WTC11 (cell line): Measurements from ENCODE around the gene TUBA4B. TPM values are rescaled to one million over a fixed set of nuclear protein-coding genes. Genes with fewer than 3 reads are reported as not detected.
A peak's percentile ranks its signal among the peaks of the same experiment; 100 is the strongest.

Experiments used
- ARID4B ChIP-seq: sonication (generic); formaldehyde crosslinking; IDR thresholded peaks from 2 replicates; pipeline ENCODE4 v1.8.0; 2023; ENCODE audit warnings: missing genetic modification reagents, mild to moderate bottlenecking, borderline replicate concordance
- ATF6 ChIP-seq: sonication (generic); formaldehyde crosslinking; IDR thresholded peaks from 2 replicates; pipeline ENCODE4 v1.8.1; 2023; ENCODE audit warnings: mild to moderate bottlenecking, missing genetic modification reagents
- CREM ChIP-seq: sonication (generic); formaldehyde crosslinking; IDR thresholded peaks from 2 replicates; pipeline ENCODE4 v1.8.1; 2022; ENCODE audit warnings: mild to moderate bottlenecking, missing genetic modification reagents, moderate library complexity
- ESRRA ChIP-seq: sonication (generic); formaldehyde crosslinking; IDR thresholded peaks from 2 replicates; pipeline ENCODE4 v1.8.1; 2022; ENCODE audit warnings: mild to moderate bottlenecking, missing genetic modification reagents, borderline replicate concordance
- FOXK1 ChIP-seq: sonication (generic); formaldehyde crosslinking; IDR thresholded peaks from 2 replicates; pipeline ENCODE4 v1.8.0; 2022; ENCODE audit warnings: mild to moderate bottlenecking, moderate library complexity, missing genetic modification reagents
- FOXP1 ChIP-seq: sonication (generic); formaldehyde crosslinking; IDR thresholded peaks from 2 replicates; pipeline ENCODE4 v1.8.0; 2022; ENCODE audit warnings: missing genetic modification reagents, mild to moderate bottlenecking, moderate library complexity, borderline replicate concordance
- FOXP4 ChIP-seq: sonication (generic); formaldehyde crosslinking; IDR thresholded peaks from 2 replicates; pipeline ENCODE4 v1.8.0; 2022; ENCODE audit warnings: mild to moderate bottlenecking, missing genetic modification reagents
- HMGXB4 ChIP-seq: sonication (generic); formaldehyde crosslinking; IDR thresholded peaks from 2 replicates; pipeline ENCODE4 v1.8.1; 2023; ENCODE audit warnings: mild to moderate bottlenecking, moderate library complexity, missing genetic modification reagents
- IRF2 ChIP-seq: sonication (generic); formaldehyde crosslinking; IDR thresholded peaks from 2 replicates; pipeline ENCODE4 v1.8.0; 2022; ENCODE audit warnings: low read depth, missing genetic modification reagents, borderline replicate concordance
- MAX ChIP-seq: sonication (generic); formaldehyde crosslinking; IDR thresholded peaks from 2 replicates; pipeline ENCODE4 v1.8.0; 2022; ENCODE audit warnings: mild to moderate bottlenecking, missing genetic modification reagents
- MYBL2 ChIP-seq: sonication (generic); formaldehyde crosslinking; IDR thresholded peaks from 2 replicates; pipeline ENCODE4 v1.8.1; 2023; ENCODE audit warnings: mild to moderate bottlenecking, moderate library complexity, missing genetic modification reagents
- NR3C1 ChIP-seq: sonication (generic); formaldehyde crosslinking; conservative IDR thresholded peaks from 2 replicates; pipeline ENCODE4 v1.8.1; 2023; ENCODE audit warnings: low read depth, mild to moderate bottlenecking, missing genetic modification reagents
- RELA ChIP-seq: sonication (generic); formaldehyde crosslinking; IDR thresholded peaks from 2 replicates; pipeline ENCODE4 v1.8.1; 2022; ENCODE audit warnings: missing genetic modification reagents, mild to moderate bottlenecking, borderline replicate concordance
- SP1 ChIP-seq: sonication (generic); formaldehyde crosslinking; conservative IDR thresholded peaks from 2 replicates; pipeline ENCODE4 v1.8.1; 2022; ENCODE audit warnings: missing genetic modification reagents
- USF1 ChIP-seq: sonication (generic); formaldehyde crosslinking; IDR thresholded peaks from 2 replicates; pipeline ENCODE4 v1.8.0; 2022; ENCODE audit warnings: mild to moderate bottlenecking, missing genetic modification reagents
- USF2 ChIP-seq: sonication (generic); formaldehyde crosslinking; IDR thresholded peaks from 2 replicates; pipeline ENCODE4 v1.8.1; 2023; ENCODE audit warnings: mild to moderate bottlenecking, missing genetic modification reagents, moderate library complexity
- ZBTB43 ChIP-seq: sonication (generic); formaldehyde crosslinking; IDR thresholded peaks from 2 replicates; pipeline ENCODE4 v1.8.1; 2023; ENCODE audit warnings: mild to moderate bottlenecking, missing genetic modification reagents
- ZNF317 ChIP-seq: sonication (generic); formaldehyde crosslinking; IDR thresholded peaks from 2 replicates; pipeline ENCODE4 v1.8.1; 2023; ENCODE audit warnings: low read depth, mild to moderate bottlenecking, moderate library complexity, missing genetic modification reagents, borderline replicate concordance
- total RNA-seq: library from RNA; stranded (reverse); gene quantifications from 3 replicates; pipeline ENCODE4 v1.2.3, GENCODE V29; 2021

The TUBA4B gene
- total RNA-seq, 1 experiment from 2014 or later = 0.20 TPM

GRCh38 chr2:219245148-219245898 is 7.7 kb upstream of the TUBA4B start, which contains the start of the genes GLB1L and STK16 (continued):
- TF ChIP-seq ARID4B (CRISPR knock-in tag) (peak; percentile 94; the same call in 1 of the 2 replicates), RELA (CRISPR knock-in tag) (no peak), IRF2 (CRISPR knock-in tag) (no peak), USF1 (0 out of 2 replicates have a peak, but pooled peaks have one; percentile 31), ZNF317 (CRISPR knock-in tag) (0 out of 2 replicates have a peak, but pooled peaks have one; percentile 28), MAX (CRISPR knock-in tag) (peak; percentile 72), FOXP1 (peak; percentile 71; the same call in 1 of the 2 replicates), CREM (CRISPR knock-in tag) (peak; percentile 99), USF2 (peak; percentile 16; the same call in 1 of the 2 replicates), FOXP4 (CRISPR knock-in tag) (0 out of 2 replicates have a peak, but pooled peaks have one; percentile 33), MYBL2 (CRISPR knock-in tag) (peak; percentile 92; the same call in 1 of the 2 replicates), ESRRA (CRISPR knock-in tag) (0 out of 2 replicates have a peak, but pooled peaks have one; percentile 53), NR3C1 (CRISPR knock-in tag) (no peak), FOXK1 (CRISPR knock-in tag) (peak; percentile 84), ZBTB43 (0 out of 2 replicates have a peak, but pooled peaks have one; percentile 45), ATF6 (CRISPR knock-in tag) (no peak), HMGXB4 (CRISPR knock-in tag) (peak; percentile 63), SP1 (CRISPR knock-in tag) (peak; percentile 72; the same call in 1 of the 2 replicates)
